ENCODE results near the gene GNG14.
"Not testable (repeated sequence)": the region's sequence is repeated elsewhere in the genome, so short reads cannot be mapped to it uniquely, and the experiment has no call there.

The GNG14 gene

DNA sequence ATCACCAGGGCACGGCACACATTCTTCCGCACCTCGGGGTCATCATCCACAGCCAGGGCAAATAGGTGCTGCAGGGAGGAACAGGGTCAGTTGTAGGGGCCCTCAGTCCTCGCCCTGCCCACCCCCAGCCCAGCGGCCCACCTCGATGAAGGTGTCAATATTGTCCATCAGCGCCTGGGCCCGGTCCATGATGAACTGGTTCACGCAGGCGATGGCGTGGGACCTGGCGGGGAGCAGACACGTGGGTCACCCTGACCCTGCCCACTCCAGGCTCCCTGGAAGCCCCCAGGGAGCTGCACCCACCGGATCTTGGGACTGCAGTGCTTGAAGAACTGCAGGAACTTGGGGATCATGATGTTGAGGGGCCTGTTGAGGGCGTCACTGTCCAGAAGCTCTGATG lies 27.3 kb downstream of the GNG14 start:
- ATAC-seq (replicated peaks) (no peak), DNase-seq (no peak)
- no peak overlapping the region for H3K4me3 Mint-ChIP-seq
- H3K9me3 Mint-ChIP-seq: no peaks in the 10 kb centered on the region
- no peak overlapping the region for H3K27ac Mint-ChIP-seq
- no peaks in the 10 kb centered on the region for H3K27me3 Mint-ChIP-seq
- peaks cover 38 to 56% of the 10 kb centered on the region in 2 donors for H3K36me3 Mint-ChIP-seq
- peaks cover 11 to 31% of the 10 kb centered on the region in 2 donors for H3K4me1 Mint-ChIP-seq

DNA sequence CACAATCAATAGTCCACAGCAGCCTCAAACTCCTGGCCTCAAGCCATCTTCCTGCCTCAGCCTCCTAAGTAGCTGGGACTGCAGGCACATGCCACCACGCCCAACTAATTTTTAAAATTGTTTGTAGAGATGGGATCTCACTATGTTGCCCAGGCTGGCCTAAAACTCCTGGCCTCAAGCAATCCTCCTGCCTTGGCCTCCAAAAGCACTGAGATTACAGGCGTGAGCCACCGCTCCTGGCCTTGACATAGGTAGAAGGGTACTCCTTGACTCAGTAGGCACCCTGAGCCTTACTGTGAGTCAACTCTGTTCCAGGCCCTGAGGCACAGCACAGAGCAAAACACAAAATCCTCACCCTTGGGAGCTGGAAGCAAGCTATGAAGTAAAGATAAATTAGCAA lies 28.1 kb downstream of the GNG14 start:
- Mint-ChIP-seq H3K4me1 (peaks cover 14 to 39% of the 10 kb centered on the region in 2 donors), H3K9me3 (no peaks in the 10 kb centered on the region), H3K27me3 (no peaks in the 10 kb centered on the region), H3K4me3 (no peak overlapping the region), H3K27ac (no peak overlapping the region), H3K36me3 (peaks cover 36 to 52% of the 10 kb centered on the region in 2 donors)
- no peak for DNase-seq
- no peak for ATAC-seq (replicated peaks)

DNA sequence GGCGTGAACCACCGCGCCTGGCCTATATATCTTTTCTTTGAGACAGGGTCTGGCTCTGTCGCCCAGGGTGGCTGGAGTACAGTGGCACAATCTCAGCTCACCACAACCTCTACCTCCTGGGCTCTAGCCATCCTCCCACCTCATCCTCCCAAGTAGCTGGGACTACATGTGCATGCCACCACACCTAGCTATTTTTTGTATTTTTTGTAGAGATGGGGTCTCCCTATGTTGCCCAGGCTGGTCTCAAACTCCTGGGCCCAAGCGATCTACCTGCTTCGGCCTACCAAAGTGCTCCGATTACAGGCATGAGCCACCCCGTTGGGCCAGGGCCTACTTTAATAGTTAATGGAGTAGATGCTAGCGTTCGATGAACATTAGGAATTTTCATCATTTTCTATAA lies 32.5 kb downstream of the GNG14 start:
- Mint-ChIP-seq H3K4me1 (peaks cover 24 to 54% of the 10 kb centered on the region in 2 donors), H3K9me3 (no peaks in the 10 kb centered on the region), H3K27me3 (no peaks in the 10 kb centered on the region), H3K27ac (peak overlapping the region; percentile 42), H3K36me3 (peaks cover 23 to 42% of the 10 kb centered on the region in 2 donors), H3K4me3 (peak overlapping the region; percentile 85 to 91)
- no peak for DNase-seq
- ATAC-seq (replicated peaks): no peak

DNA sequence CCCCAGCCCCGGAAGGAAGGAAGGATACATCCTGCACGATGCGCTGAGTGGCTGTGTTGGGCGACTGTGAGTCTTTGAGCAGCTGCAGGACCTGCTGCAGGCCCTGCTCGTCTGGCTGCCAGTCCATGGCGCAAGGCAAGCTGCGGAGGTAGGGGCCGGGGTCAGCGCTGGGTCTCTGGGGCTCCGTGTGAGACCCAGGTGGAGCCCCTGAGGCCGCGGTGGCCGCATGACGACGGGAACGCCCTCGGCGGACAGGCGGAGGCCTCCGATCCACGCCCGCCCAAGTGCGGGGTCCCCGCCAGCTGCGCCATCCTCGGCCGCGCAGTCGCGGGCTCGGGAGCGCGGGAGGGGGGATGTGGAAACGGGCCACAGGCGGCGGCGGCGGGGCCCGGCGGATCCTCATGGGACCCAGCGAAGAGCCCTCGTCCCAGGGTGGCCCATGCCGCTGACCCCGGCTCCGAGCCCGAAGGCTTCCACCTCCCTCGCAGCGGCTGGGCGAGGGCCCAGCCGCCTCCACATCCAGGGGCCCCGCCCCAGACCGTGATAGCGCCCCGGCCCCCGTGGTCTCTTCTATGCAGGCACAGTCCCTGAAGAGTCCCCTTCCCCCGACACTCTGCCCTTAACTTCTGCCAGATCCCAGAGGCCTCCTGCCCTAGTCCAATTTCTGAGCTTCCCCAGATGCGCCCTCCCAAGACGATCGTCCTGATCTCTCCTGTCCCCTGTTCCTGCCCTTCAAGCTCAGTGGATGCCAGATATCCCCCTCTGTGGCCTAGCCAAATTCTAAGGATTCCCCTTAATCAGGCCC lies 33.3 kb downstream of the GNG14 start:
- DNase-seq (no peak), ATAC-seq (replicated peaks) (no peak)
- Mint-ChIP-seq H3K4me3 (peak overlapping the region; percentile 91 to 94), H3K36me3 (peaks cover 20 to 38% of the 10 kb centered on the region in 2 donors), H3K9me3 (no peaks in the 10 kb centered on the region), H3K27me3 (no peaks in the 10 kb centered on the region), H3K27ac (peak overlapping the region; percentile 96), H3K4me1 (peaks cover 24 to 50% of the 10 kb centered on the region in 2 donors)

DNA sequence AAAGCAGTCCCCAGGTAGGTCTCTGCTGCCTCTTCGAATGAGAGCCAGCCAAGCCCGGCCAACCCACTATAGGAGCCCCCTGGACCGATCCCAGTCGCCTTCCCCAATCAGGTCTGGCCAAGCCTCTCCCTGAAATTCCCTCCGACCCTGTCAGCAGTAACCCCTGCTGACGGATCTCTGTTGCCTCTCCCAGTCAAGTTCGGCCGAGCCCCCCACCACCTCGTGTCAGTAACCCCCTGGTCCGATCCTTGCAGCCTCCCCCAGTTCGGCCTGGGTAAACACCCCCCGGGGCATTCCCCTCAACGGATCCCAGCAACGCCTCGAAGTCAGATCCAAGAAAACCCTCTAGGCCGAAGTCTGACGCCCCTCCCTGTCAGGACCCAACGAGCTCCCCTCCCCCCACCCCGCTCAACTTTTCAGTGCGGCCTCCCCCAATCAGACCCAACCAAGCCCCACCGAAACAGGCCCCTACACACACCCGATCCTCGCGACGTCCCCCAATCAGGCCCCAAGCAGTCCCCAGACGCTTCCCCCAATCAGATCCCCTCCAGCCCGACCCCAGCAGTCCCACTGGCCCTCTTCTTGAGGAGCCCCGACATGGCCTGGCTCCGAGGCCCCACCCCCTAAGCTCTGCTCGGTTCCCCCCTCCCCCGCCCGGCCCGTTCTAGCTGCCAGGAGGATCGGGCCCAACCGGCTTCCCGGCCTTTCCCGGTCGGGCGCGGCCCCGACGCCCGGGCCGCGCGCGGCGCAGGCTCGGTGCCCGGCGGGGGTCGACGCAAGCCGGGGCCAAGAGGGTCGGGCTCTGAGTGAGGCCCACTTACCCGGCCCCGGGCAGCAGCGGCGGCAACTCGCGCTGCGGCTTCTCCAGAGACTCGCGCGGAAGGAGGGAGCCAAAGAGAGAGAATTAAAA lies 34.1 kb downstream of the GNG14 start:
- DNase-seq (peak; percentile 30), ATAC-seq (replicated peaks) (peak; percentile 61 to 66)
- Mint-ChIP-seq H3K27me3 (no peaks in the 10 kb centered on the region), H3K36me3 (peaks cover 20 to 38% of the 10 kb centered on the region in 2 donors), H3K4me1 (peaks cover 24 to 49% of the 10 kb centered on the region in 2 donors), H3K4me3 (peak overlapping the region; percentile 91 to 94), H3K9me3 (no peaks in the 10 kb centered on the region), H3K27ac (peak overlapping the region; percentile 96)

DNA sequence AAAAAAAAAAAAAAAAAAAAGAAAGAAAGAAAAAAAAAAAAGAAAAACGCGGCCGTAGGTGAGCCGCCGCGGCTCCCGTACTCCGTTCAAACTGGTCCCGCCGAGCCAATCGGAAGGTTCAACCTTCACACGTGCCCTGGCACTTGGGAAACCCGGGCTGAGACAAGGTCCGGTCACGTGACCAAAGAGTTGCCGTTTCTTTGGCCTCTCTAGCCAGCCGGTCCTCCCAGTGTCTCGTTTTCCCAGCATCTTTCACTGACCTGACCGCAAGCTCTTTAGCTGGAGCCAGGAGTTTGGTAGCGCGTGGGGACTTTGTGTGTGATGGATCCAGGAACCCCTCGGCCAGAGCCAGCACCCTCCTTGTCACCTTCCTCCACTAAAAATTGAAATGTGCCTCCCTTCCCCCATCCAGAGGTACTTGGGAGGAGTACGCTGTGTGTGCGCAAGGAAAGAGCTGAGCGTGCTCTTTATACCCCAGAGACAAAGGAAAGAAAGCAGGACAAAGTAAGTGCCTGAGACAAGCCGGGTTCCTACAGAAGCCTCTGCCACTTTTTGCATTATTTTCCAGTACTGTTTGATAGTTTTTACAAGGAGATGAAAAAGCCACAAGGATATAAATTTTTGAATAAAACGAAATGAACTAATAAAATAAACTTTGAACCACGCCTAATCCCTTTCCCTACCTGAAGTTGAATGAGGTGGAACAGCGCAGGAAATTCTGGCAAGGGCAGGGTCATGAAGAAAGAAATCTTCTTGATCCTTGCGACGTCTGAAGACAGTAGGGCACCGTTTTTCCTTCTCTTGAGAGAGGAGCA lies 35.0 kb downstream of the GNG14 start:
- Mint-ChIP-seq H3K27me3 (no peaks in the 10 kb centered on the region), H3K36me3 (peaks cover 20 to 41% of the 10 kb centered on the region in 2 donors), H3K4me1 (peaks cover 24 to 51% of the 10 kb centered on the region in 2 donors), H3K4me3 (peak overlapping the region; percentile 90 to 91), H3K9me3 (no peaks in the 10 kb centered on the region), H3K27ac (peak overlapping the region; percentile 89)
- peak; percentile 91 for DNase-seq
- peak; percentile 88 to 89 for ATAC-seq (replicated peaks)

DNA sequence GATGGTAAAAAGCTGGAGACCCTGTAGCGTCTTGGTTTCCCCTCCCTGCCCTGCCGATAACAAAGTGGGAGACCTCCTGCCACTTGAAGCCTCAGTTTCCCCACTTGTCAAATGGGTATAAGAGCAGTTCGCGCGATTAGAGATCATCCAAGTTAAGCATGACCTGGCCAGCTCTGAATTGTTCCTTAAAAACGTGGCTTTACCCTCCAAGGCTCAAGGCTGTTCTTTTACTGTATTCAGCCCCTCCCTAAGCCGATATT lies 35.5 kb downstream of the GNG14 start:
- Mint-ChIP-seq H3K4me3 (peak overlapping the region; percentile 90 to 91), H3K9me3 (no peaks in the 10 kb centered on the region), H3K27ac (peak overlapping the region; percentile 89), H3K4me1 (peaks cover 24 to 54% of the 10 kb centered on the region in 2 donors), H3K27me3 (no peaks in the 10 kb centered on the region), H3K36me3 (peaks cover 26 to 46% of the 10 kb centered on the region in 2 donors)
- DNase-seq (no peak), ATAC-seq (replicated peaks) (peak; percentile 10 to 19)

DNA sequence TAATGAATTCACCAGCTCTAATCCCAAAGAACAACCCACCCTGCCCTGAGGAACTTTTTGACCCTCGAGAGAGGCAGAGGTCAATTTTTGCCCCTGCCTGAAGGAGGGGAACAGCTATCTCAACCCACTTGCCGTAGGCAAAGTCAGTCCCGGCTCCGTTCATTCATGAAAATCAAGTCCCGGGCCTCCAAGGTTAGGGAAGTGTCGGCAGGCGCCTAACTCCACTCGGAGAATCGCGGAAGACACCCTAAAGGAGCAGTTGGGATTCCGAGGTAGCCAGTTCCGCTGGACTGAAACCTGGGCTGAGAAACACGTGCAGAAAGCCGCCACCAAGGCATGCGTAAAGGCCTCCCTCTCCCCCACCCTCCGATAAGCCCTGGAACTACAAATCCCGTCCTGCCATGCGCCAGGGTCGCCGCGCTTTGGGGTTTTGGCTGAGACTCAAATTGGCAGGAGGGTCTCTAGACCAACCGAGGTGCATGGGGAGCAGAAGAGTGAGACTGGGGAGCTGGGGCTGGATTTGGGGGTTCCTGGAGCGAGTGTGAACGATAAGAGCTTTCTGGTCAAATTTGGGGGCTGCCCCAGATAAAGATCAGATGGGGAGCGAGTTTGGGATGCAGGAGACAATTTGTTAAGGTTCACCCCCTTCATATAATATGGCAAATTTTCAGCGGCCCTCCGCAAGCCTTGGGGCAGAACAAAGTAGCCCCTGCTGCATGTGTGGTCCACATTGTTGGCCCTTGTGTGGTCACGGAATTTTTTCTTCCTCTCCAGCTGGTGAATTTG lies 36.0 kb downstream of the GNG14 start, which contains the start of gene TNPO2:
Gene TNPO2 (minus strand): TSS at position 292 of the 786 bp plus-strand sequence. CDS start 2,955 bp downstream, outside the sequence.
- no peaks in the 10 kb centered on the region for H3K9me3 Mint-ChIP-seq
- peaks cover 23 to 54% of the 10 kb centered on the region in 2 donors for H3K4me1 Mint-ChIP-seq
- peak within 1 kb of the TSS; percentile 89 for H3K27ac Mint-ChIP-seq
- peaks cover 25 to 45% of the 10 kb centered on the region in 2 donors for H3K36me3 Mint-ChIP-seq
- ATAC-seq (replicated peaks) (peak; percentile 64 to 68), DNase-seq (peak; percentile 53)
- no peaks in the 10 kb centered on the region for H3K27me3 Mint-ChIP-seq
- peak within 1 kb of the TSS; percentile 90 to 91 for H3K4me3 Mint-ChIP-seq

DNA sequence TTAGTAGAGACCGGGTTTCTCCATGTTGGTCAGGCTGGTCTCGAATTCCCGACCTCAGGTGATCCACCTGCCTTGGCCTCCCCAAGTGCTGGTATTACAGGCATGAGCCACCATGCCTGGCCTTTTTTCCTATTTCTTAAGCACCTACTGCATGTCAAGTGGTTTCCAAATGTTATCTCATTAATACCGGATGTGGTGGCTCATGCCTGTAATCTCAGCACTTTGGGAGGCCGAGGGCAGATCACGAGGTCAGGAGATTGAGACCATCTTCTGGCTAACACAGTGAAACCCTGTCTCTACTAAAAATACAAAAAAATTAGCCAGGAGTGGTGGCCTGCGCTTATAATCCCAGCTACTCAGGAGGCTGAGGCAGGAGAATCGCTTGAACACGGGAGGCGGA lies 37.8 kb downstream of the GNG14 start:
- H3K9me3 Mint-ChIP-seq; DNase-seq; H3K27ac Mint-ChIP-seq; H3K4me3 Mint-ChIP-seq; H3K27me3 Mint-ChIP-seq; ATAC-seq (replicated peaks): not testable (repeated sequence)
- peaks cover 31 to 60% of the 10 kb centered on the region in 2 donors for H3K4me1 Mint-ChIP-seq
- H3K36me3 Mint-ChIP-seq: peaks cover 36 to 52% of the 10 kb centered on the region in 2 donors

DNA sequence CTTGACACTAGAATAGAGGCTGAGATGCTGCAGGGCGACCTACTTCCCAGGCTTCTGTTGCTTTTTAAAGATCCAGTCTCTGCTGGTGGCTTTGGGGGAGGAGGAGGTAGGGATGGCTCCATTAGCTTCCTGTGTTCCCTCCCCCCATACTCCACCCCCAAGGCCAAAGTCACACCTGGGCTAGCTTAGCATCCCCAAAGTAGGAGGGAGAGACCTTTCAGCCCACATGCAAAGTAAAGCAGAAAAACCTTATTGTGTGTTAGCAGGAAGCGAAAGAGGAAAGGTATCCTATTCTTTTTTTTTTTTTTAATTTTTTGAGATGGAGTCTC lies 39.2 kb downstream of the GNG14 start:
- Mint-ChIP-seq H3K4me3 (no peak overlapping the region), H3K36me3 (peaks cover 32 to 45% of the 10 kb centered on the region in 2 donors), H3K4me1 (peaks cover 25 to 60% of the 10 kb centered on the region in 2 donors), H3K27ac (no peak overlapping the region), H3K9me3 (no peaks in the 10 kb centered on the region), H3K27me3 (no peaks in the 10 kb centered on the region)
- ATAC-seq (replicated peaks) (no peak), DNase-seq (no peak)

DNA sequence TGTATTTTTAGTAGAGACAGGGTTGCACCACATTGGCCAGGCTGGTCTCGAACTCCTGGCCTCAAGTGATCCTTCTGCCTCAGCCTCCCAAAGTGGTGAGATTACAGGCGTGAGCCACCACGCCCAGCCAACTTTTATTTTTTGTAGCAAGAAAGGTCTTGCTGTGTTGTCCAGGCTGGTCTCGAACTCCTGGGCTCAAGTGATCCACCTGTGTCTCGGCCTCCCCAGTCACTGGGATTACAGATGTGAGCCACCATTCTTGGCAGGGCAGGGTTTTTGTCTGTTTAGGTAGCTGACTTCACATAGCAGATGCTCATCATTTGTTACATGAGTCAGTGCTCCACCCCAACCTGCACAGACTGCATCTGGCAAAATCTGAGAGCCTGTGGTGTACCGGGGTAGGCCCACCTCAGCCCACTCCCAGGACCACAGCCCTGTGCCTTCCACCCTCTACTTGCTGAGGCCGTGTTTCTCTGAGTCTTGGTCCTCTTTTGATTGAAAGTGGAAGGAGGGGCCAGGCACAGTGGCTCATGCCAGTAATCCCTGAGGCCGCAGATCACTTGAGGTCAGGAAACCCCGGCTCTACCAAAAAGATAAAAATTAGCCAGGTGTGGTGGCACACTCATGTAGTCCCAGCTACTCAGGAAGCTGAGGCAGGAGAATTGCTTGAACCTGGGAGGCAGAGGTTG lies 40.1 kb downstream of the GNG14 start:
- peak overlapping the region; percentile 25 for H3K27ac Mint-ChIP-seq

DNA sequence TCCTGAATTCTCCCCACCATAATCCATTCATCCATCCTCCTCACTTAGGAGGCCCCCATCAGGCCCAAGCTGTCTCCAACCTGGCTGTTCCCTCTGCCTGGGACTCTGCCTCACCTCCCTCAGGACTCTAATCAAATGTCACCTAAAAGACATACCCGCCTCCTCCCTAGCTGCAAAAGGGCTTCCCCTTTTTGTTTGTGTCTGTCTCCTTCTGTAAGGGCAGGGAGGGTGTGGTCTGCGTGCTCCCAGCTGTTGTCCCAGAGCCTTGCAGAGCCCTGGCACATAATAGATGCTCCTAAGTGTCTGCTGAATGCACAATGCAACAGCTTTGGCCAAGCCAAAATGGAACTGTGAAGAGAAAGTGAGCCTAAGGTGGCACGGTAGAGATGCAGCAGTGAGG lies 42.3 kb downstream of the GNG14 start:
- Mint-ChIP-seq H3K36me3 (peaks cover 43 to 49% of the 10 kb centered on the region in 2 donors), H3K4me1 (peaks cover 34 to 68% of the 10 kb centered on the region in 2 donors), H3K9me3 (no peaks in the 10 kb centered on the region), H3K4me3 (peak overlapping the region; percentile 64 to 68), H3K27ac (peak overlapping the region; percentile 88), H3K27me3 (no peaks in the 10 kb centered on the region)
- no peak for DNase-seq
- ATAC-seq (replicated peaks): peak; percentile 50 to 54

More for the DNA sequence above, 40.1 kb downstream of the GNG14 start:
- peaks cover 35 to 46% of the 10 kb centered on the region in 2 donors for H3K36me3 Mint-ChIP-seq
- H3K4me3 Mint-ChIP-seq: no peak overlapping the region
- ATAC-seq (replicated peaks) (no peak), DNase-seq (no peak)
- peaks cover 32 to 69% of the 10 kb centered on the region in 2 donors for H3K4me1 Mint-ChIP-seq
- no peaks in the 10 kb centered on the region for H3K27me3 Mint-ChIP-seq
- H3K9me3 Mint-ChIP-seq: no peaks in the 10 kb centered on the region

DNA sequence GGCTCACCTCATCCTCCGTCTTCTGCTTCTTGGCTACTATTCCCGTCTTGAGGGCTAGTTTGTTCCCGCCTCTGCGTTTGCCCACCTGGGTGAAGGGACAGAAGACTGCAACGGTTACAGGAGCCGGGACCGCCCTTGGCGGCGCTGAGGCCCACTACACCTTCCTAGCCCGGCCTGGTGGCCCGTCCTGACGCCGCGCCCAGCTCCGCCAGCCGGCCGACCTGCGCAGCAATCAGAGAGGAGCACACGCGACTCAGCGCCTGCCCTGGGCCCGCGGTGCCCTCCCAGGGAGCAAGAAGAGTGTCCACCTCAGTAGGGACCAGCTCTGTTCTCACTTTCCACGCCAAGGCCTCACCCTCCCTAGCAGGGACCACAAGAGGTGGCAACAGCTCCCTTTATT lies 43.5 kb downstream of the GNG14 start:
- no peak for ATAC-seq (replicated peaks)
- no peaks in the 10 kb centered on the region for H3K9me3 Mint-ChIP-seq
- H3K4me3 Mint-ChIP-seq: no peak overlapping the region
- no peaks in the 10 kb centered on the region for H3K27me3 Mint-ChIP-seq
- H3K27ac Mint-ChIP-seq: no peak overlapping the region
- H3K36me3 Mint-ChIP-seq: peaks cover 43 to 48% of the 10 kb centered on the region in 2 donors
- DNase-seq: no peak
- peaks cover 34 to 68% of the 10 kb centered on the region in 2 donors for H3K4me1 Mint-ChIP-seq

All from stimulated activated naive B cell treated with anti-CD40 and anti-IgM and Interleukin-4, amounts not matched to agents 10 μg/mL and 1 μg/mL and 100 μg/mL, for 72 hours (primary cell).